Sigmoid colon (tissue), 7 donors: Measurements from ENCODE around the gene SPON1. TPM values are rescaled to one million over a fixed set of nuclear protein-coding genes. Genes with fewer than 3 reads are reported as not detected.

ENCODE experiments used
- DNase-seq: peaks from one replicate; pipeline ENCODE4 v3.0.0-alpha.2; 2019
- H3K27ac ChIP-seq, 4 donors: fragments of 200-600 bp; sonication (generic); one replicate each; pipeline ENCODE4 v1.5.1; 2016 to 2019; ENCODE audit warnings: mild to moderate bottlenecking in 1 of 4
- H3K27me3 ChIP-seq, 3 donors: fragments of 200-600 bp; sonication (generic); one replicate each; pipeline ENCODE4 v1.5.1; 2019; ENCODE audit warnings: mild to moderate bottlenecking in 1 of 3
- H3K36me3 ChIP-seq, 4 donors: fragments of 200-600 bp; sonication (generic); one replicate each; pipeline ENCODE4 v1.5.1; 2016 to 2019
- H3K4me1 ChIP-seq, 4 donors: fragments of 200-600 bp; sonication (generic); one replicate each; pipeline ENCODE4 v1.5.1; 2017 to 2019
- H3K4me3 ChIP-seq, 4 donors: fragments of 200-600 bp; sonication (generic); one replicate each; pipeline ENCODE4 v1.5.1; 2017 to 2019; ENCODE audit warnings: mild to moderate bottlenecking in 2 of 4, moderate library complexity in 1 of 4
- H3K9me3 ChIP-seq, 4 donors: fragments of 200-600 bp in 3 of 4; sonication (generic) in 3 of 4; one replicate each; pipeline versions ENCODE4 v1.5.1 to v1.6.1; 2013 to 2019
- EP300 ChIP-seq, 4 donors: sonication (generic); formaldehyde crosslinking; IDR thresholded peaks; one replicate each; pipeline ENCODE4 v1.6.1; 2017; ENCODE audit warnings: antibody characterized with exemption in 4 of 4
- POLR2A ChIP-seq, 2 donors: fragments of 450-650 bp; IDR thresholded peaks; one replicate each; pipeline ENCODE4 v1.6.1; 2016; ENCODE audit warnings: antibody characterized with exemption in 2 of 2, mild to moderate bottlenecking in 2 of 2, moderate library complexity in 2 of 2
- POLR2AphosphoS5 ChIP-seq, 4 donors: sonication (generic); formaldehyde crosslinking; IDR thresholded peaks; one replicate each; pipeline ENCODE4 v1.6.1; 2017; ENCODE audit warnings: antibody characterized with exemption in 4 of 4
- WGBS, 2 donors: extraction: QIAGEN DNeasy Blood & Tissue Kit; methylation state at CpG; one replicate each; pipeline ENCODE4 v1.1.7; 2013; 5-methylcytosine and 5-hydroxymethylcytosine counted together
- intact Hi-C: fragments of 100-400 bp; cut with DNase I; formaldehyde crosslinking; loops from one replicate; pipeline ENCODE4 v1.15.1; 2023
- polyA plus RNA-seq, 3 donors: library from polyadenylated mRNA; stranded (reverse); fragments of 200-250 nt; gene quantifications; one replicate each; pipeline ENCODE4 v1.2.3, GENCODE V29; 2013
- total RNA-seq, 4 donors: library from RNA; depleted of rRNA; stranded (reverse); fragments of >200 nt; gene quantifications; one replicate each; pipeline ENCODE4 v1.1.0, GENCODE V29; 2016
- TF ChIP-seq, protein P1 (sequence below), 4 experiments: fragments of 450-650 bp in 3 of 4; fragments of 200-600 bp in 1 of 4; IDR thresholded peaks; one replicate each; pipeline ENCODE4 v1.5.1; 2016 to 2019; ENCODE audit warnings: antibody characterized with exemption in 4 of 4, mild to moderate bottlenecking in 3 of 4, moderate library complexity in 2 of 4
- donor health status: healthy with polysubstance abuse.
- donor health status: Bipolar disorder and iron deficiency.
- donor health status: healthy.

The SPON1 gene
- total and polyA plus RNA-seq, 7 donors: 6.6 to 36.8 (median 12.6) TPM

DNA sequence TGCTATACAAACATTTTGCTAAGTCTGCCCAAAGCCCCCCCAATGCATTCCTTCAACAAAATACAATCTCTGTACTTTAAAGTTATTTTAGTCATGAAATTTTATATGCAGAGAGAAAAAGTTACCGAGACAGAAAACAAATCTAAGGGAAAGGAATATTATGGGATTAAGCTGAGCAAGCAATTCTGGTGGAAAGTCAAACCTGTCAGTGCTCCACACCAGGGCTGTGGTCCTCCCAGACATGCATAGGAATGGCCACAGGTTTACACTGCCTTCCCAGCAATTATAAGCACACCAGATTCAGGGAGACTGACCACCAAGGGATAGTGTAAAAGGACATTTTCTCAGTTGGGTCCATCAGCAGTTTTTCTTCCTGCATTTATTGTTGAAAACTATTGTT is 304.1 kb downstream of the SPON1 start:
- H3K9me3 ChIP-seq: no peaks in the 10 kb centered on the region
- TF ChIP-seq EP300 (IDR thresholded peaks at IDR 0.05) (no peak), POLR2A (IDR thresholded peaks at IDR 0.05) (no peak), POLR2AphosphoS5 (IDR thresholded peaks at IDR 0.05) (no peak)
- TF ChIP-seq, protein P1, sequence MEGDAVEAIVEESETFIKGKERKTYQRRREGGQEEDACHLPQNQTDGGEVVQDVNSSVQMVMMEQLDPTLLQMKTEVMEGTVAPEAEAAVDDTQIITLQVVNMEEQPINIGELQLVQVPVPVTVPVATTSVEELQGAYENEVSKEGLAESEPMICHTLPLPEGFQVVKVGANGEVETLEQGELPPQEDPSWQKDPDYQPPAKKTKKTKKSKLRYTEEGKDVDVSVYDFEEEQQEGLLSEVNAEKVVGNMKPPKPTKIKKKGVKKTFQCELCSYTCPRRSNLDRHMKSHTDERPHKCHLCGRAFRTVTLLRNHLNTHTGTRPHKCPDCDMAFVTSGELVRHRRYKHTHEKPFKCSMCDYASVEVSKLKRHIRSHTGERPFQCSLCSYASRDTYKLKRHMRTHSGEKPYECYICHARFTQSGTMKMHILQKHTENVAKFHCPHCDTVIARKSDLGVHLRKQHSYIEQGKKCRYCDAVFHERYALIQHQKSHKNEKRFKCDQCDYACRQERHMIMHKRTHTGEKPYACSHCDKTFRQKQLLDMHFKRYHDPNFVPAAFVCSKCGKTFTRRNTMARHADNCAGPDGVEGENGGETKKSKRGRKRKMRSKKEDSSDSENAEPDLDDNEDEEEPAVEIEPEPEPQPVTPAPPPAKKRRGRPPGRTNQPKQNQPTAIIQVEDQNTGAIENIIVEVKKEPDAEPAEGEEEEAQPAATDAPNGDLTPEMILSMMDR (IDR thresholded peaks at IDR 0.05): no peak
- WGBS, 2 donors: 93 to 95% methylated on average over 1 of the region's 1 CpG
- no peaks in the 10 kb centered on the region for H3K4me1 ChIP-seq
- no peaks in the 10 kb centered on the region for H3K27me3 ChIP-seq
- H3K27ac ChIP-seq: no peak overlapping the region
- H3K36me3 ChIP-seq: peaks cover 0 to 8% (median 0%) of the 10 kb centered on the region in 4 donors
- no peak overlapping the region for H3K4me3 ChIP-seq
- intact Hi-C loops: no loop called here
- DNase-seq: no peak

GRCh38 chr11:14267861-14268635 is 305.5 kb downstream of the SPON1 start:
- Histone ChIP-seq H3K4me3 (no peak overlapping the region), H3K27me3 (no peaks in the 10 kb centered on the region), H3K4me1 (no peaks in the 10 kb centered on the region), H3K27ac (no peak overlapping the region), H3K36me3 (peaks cover 0 to 8% (median 0%) of the 10 kb centered on the region in 4 donors), H3K9me3 (no peaks in the 10 kb centered on the region)
- no peak for DNase-seq
- intact Hi-C loops: no loop called here
- 93 to 98% methylated on average over 6 of the region's 6 CpGs for WGBS, 2 donors
- TF ChIP-seq POLR2AphosphoS5 (IDR thresholded peaks at IDR 0.05) (no peak), EP300 (IDR thresholded peaks at IDR 0.05) (no peak), POLR2A (IDR thresholded peaks at IDR 0.05) (no peak)

- Histone ChIP-seq H3K4me3 (no peak overlapping the region), H3K36me3 (peaks cover 0 to 7% (median 0%) of the 10 kb centered on the region in 4 donors), H3K4me1 (no peaks in the 10 kb centered on the region), H3K27me3 (no peaks in the 10 kb centered on the region), H3K9me3 (no peaks in the 10 kb centered on the region), H3K27ac (no peak overlapping the region)
- TF ChIP-seq, protein P1 (IDR thresholded peaks at IDR 0.05): no peak
- TF ChIP-seq EP300 (IDR thresholded peaks at IDR 0.05): no peak
- DNase-seq: no peak
- 77 to 79% methylated on average over 5 of the region's 5 CpGs for WGBS, 2 donors
- intact Hi-C loops: no loop called here
Measured at GRCh38 chr11:14269692-14270573, 307.4 kb downstream of the SPON1 start.

- Histone ChIP-seq H3K36me3 (no peaks in the 10 kb centered on the region), H3K4me1 (no peaks in the 10 kb centered on the region), H3K27me3 (no peaks in the 10 kb centered on the region), H3K9me3 (no peaks in the 10 kb centered on the region), H3K4me3 (no peak overlapping the region), H3K27ac (no peak overlapping the region)
- TF ChIP-seq, protein P1 (IDR thresholded peaks at IDR 0.05): no peak
- TF ChIP-seq POLR2A (IDR thresholded peaks at IDR 0.05) (no peak), POLR2AphosphoS5 (IDR thresholded peaks at IDR 0.05) (no peak), EP300 (IDR thresholded peaks at IDR 0.05) (no peak)
- intact Hi-C loops: no loop called here
- WGBS, 2 donors: 44 to 57% methylated on average over 6 of the region's 6 CpGs
- no peak for DNase-seq
Measured at GRCh38 chr11:14270690-14271542, 308.4 kb downstream of the SPON1 start.
